ENCODE data around the gene ZCCHC24. TPM values are rescaled to one million over a fixed set of nuclear protein-coding genes. Genes with fewer than 3 reads are reported as not detected.
A peak's percentile ranks its signal among the peaks of the same experiment; 100 is the strongest.

Gene ZCCHC24
- total RNA-seq, 1 experiment from 2014 or later: 8.7 TPM

DNA sequence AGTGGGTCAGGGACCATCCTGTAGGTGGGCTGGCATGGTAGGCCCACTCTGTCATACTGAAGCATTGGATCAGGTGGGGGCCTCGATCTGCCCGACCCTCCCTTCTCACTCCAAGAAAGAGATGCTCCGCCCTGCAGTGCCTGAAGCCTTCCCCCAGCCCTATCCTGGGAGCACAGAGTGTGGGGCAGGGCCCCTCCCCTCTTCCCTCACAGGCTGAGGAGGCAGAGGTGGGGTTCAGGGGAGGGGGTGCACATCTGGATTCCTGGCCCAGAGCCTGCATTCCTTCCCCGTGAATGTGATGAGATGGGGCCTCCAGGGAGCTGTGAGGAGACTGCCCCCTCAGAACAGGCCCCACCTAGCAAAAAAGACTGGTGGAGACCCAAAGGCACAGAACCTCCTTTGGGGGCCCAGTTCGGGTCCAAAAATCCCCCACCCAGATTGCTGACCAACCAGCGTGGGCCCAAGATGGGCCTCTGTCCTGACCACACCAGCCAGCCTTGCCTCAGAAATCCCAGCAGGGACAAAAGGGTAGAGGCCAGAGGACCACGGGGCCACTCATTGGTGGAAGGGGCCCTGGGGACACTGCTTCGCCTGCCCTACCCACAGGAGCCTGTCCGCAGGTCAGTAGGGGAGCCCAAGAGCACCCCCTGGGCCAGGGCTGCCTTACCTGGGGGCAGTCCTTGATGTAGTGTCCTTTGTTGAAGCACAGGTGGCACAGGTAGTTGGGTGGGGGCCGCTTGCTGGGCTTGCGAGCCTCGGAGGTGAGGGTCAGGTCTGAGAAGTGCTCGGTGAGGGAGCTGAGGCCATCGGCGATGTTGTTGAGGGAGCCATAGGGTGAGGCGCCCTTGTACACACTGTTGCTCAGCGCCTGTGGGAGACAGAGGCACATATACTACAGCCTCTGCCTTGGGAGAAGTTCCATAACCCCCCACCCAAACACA, 13.3 kb downstream of the ZCCHC24 start:
- no peak for DNase-seq (ENCODE audit: low spot score)

DNA sequence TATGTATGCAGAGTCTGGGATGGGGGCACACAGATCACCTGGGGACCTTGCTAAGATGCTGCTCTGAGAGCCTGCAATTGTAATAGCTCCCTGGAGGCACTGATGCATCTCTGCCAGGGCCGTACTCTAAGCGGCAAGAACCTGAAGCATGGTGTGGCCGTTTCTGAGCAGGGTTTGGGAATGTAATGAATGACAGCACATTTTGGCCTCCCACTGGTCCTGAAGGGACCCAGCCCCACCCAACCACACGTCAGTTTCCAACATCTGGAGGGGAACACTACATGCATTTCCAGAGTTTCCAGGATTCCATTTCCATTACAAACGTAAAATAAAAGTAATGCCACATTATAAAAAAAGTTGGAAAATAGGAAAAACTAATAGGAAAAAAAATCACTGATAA, 14.0 kb downstream of the ZCCHC24 start:
- no peak for DNase-seq (ENCODE audit: low spot score)

DNA sequence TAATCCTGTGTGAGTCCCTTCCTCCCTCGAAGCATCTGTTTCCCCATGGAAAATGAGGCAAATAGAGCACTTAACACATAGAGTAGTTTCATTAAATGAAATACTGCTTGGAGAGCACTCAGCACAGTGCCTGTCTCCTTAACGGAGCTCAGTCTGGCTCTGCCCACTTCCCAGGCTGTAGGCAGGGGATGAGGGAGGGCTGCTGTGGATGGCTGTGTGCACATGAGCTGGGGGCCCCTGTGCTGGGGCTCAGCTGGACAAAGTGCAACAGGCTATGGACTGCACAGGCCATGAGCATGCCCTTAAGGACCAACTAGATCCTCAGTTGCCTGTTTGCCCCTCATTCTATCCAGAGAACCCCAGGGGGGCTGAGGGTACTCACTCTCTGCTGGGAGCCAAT, 14.5 kb downstream of the ZCCHC24 start:
- no peak for DNase-seq (ENCODE audit: low spot score)

DNA sequence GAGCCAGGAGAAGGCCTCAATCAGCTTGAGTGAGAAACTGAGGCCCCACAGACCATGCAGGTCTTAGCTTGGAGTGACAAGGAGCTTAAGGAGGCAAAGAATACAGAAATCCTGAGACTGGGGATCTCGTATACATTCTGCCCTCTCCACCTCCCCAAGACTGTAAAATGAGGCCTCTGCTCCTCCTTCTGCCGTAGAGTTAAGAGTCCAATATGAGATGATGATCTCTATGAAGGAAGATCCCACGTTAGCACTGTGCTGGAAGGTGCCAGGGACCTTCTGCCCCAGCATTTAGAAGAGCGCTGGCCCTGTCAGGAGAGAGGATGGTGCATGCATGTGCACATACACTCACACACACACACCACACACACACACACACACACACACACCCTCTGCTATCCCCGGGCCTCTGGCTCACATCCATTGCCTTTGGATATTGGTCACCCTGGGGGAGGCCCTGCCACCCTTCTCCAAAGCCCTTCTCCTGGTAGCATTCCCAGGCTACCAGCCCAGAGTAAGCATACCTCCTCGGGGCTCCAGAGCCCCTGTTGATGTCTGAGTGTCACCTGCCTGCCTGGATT, 15.0 kb downstream of the ZCCHC24 start:
- no peak for DNase-seq (ENCODE audit: low spot score)

DNA sequence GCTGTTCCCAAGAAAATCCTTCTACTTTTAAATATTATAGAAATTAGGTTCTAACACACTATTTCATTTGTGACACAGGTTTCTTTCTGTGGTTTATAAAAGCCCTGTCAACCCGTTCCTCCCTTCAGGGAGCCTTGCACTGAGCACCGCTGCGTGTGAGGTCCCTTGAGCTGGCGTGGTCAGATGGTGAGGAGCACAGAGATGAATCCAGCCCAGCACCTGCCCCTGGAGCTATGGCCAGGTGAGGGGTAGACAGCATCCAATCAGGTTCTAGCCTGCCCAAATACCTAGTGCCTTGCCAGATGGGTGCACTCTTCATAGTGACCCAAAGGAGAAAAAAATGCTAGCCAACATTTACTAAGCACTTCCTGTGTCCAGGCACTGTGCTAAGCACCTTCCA, 15.7 kb downstream of the ZCCHC24 start:
- no peak for DNase-seq (ENCODE audit: low spot score)

DNA sequence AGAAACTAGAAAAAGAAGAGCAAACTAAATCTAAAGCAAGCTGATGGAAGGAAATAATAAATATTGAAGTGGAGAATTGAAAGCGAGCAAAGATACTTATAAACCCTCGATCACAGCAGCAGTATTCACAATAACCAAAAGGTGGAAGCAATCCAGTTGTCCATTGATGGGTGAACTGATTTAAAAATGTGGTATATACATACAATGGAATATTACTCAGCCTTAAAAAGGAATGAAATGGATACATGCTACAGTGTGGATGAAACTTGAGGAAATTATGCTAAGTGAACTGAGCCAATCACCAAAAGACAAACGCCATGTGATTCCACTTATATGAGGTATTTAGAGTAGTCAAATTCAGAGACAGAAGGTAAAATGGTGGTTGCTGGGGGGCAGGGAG, 17.5 kb downstream of the ZCCHC24 start:
- no peak for DNase-seq (ENCODE audit: low spot score)

DNA sequence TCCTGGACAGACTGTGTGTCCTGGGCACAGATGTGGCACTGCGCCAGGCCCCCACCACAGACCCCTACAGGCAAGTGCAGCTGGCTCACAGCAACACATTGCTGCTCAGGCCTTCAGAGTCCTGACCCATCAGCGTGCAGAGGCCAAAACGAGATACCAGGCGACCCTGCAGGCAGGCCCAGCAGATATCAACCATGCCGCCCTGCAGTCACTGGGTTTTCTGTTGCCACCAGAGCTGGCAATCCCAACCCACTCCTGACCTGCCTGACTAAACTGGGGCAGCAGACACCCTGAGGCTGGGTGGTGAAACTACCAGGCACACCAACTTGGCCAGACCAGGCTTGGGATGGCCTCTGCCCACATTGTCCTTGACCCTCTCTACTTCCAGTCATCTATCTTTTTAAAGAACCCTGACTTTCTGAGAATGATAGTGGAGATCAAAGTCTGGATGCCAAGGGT, 20.3 kb downstream of the ZCCHC24 start:
- DNase-seq (ENCODE audit: low spot score): no peak

DNA sequence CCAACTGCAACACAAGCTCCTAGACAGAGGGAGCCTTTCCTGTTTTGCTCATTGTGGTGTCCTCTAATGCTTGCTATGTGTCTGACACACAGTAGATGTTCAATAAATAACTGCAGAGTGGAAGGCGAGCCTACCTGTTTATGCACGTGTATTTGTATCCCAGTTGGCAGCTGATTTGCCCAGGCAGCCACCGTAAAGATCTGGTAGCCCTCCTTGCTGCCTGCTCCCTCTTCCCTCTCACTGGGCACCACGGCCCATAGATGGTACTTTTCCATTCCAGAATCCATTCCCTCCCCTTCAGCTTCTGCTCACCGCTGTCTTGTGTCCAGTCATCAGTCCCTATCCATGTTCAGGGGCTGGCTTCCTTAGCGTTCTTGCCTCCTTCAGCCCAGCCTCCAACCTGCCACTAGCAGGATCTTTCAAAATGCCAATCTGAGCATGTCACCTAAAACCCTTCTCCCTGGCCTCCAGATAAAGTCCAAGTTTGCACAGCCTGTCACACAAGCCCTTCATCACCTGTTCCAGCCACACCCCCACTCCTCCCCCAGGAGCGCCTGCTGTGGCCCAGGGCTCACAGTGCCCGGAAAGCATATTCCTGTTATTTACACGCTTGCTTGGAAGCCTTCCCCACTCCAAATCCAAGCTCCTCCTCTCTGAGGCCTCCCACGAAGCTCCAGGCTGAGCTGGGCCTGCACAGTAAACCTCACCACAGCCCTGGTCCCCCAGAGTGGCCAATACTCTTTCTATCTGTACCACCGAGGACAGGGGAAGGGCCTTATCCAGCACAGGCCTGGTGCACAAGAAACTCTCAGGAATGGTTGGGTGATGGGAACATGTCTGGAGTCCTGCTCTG, 21.0 kb downstream of the ZCCHC24 start:
- peak; percentile 55 for DNase-seq (ENCODE audit: low spot score)

DNA sequence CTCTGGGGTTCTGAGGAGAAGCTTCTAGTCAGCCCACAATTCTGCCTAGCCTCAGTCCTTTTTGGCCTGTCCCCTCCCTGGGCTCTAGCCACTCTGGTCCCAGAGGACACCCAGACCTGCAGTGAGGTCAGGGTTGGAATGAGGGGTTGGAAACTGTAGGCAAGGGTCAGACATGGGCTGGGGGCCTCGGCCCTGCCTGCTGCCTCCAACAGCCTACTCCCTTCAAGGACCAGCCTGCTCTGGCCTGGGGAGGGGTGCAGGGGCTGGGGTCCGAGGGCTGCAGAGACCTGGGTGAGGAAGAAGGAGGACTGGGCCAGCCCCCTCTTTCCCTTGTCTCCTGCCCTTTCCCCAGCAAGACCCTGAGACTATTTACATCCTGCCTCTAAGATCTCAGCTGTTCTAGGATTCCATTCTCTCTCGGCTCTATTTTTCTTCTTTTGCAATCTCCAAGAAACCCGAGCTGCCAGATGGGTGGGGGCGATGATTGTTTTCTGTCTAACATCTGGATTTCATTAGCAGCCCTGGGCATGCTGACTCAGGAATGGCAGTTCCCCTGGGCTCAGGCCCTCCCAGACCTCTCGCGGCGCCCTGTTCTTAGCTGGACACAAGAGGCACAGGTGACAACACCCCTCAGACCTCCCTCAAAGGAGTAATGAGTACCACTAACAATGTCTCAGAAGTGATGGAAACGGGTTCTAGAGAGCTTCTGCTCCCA, 23.1 kb downstream of the ZCCHC24 start:
- DNase-seq (ENCODE audit: low spot score): peak; percentile 84

DNA sequence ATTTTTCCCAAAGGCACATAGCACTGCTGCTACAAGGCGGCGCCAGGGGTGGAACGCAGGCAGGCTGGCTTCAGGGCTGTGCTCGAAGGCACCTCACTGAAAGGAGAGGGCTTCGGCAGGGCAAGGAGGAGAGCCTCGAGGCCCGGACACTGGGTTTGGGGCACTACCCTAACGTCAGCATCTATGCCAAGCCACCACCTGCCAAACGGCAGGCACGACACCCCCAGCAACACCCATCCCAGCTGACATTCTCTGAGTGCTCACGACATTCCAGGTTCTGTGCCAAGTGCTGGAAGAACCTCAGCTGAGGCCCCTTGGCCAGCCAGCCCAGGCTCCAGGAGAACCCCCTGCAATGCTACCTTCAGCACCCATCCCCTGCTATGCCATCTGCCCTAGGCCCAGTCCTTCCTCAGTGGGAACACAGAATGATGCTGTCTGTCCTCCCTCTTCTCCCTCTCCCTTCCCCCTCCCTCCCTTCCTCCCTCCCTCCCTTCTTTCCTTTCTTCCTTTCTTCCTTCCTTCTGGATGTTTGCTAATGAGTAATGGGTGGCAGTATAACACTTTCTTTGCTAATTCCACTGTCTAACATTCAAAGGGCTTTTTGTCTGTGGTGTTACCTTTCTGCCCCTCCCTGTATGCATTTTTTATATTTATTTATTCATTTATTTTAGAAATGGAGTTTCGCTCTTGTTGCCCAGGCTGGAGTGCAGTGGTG, 24.3 kb downstream of the ZCCHC24 start:
- no peak for DNase-seq (ENCODE audit: low spot score)

DNA sequence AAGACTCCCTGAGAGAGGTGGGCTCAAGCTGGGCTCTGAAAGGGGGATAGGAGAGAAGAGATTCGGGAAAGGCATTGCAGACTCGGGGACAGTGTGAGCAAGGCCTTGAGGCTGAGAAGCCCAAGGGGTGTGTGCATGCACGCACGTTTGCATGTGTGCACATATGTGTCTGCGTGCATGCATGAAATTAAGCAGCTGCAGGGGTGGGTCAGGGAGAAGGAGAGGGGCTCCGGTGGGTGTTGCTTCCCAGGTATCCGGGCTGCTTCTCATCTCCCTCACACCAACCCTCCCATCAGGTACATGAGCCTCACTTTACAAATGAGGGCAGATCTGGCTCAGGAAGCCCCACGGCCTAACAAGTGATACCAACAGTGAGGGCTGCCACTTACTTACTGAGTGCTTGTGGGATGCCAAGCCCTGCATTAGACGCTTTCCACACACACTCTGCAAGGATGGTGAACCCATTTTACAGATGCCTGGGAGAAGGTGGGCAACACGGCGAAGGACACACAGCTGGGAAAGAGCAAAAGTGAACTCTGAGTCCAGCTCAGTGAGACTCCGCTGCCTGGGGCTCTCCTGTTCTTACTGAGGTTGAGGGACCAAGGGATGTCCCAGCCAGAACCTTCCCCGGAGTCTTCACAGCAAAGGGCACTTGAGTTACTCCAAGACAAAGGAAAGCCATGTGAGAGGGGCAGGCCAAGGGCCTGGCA, 26.4 kb downstream of the ZCCHC24 start:
- DNase-seq (ENCODE audit: low spot score): no peak

DNA sequence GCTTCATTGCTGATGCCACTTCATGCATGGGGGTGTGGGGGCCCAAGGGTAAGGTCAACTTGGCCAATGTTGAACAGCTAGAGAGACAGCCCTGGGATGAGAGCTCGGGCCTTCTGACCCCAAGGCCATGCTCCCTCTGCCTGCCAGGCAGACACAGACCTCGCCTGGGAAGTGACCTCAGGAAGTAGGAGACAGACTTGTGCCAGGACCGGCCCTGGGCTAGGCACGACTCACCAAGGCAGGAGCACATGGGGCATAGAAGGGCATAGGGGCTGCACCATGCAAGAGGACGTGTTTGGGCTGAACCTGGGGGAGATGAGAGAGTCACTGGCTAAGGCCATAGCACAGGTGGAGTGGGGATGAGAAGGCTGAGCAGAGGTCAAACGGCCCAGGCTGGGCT, 27.1 kb downstream of the ZCCHC24 start:
- DNase-seq (ENCODE audit: low spot score): no peak

DNA sequence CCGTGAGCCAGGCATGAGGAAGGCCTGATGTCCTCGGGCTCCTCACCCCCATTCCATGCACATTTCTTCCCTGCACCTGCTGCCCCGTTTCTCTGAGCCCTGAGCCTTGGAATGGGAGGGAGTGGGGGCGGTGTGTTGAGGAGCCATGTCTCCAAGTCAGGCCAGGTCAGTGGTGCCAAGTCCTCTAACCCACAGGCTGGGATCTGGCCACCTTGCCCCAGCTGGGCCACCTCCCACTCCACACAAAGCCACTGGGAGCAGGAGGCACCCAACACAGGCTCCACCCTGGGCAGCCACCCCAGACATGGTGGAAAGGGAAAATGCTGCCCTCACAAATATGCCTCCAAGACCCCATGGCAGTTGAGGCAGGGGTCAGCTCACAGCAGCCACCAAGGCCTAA, 27.7 kb downstream of the ZCCHC24 start:
- DNase-seq (ENCODE audit: low spot score): no peak

DNA sequence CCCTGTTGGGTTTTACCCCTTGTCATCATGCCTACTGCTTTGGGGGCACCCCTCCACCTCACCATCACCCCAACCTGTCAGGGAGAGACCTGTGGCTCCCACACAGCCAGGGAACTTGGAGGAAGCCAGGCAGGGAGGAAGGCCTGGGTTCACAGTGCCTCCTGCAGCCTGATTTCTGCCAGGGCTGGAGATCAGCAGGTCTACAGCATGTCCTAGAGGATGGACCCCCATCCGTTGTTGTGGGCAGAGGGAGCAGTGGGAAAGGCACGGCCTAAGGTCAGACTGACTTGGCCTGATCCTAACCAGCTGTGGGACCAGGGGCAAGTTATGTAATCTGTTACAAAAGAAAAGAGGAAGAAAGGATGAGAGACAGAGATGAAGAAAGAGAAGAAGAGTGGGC, 28.2 kb downstream of the ZCCHC24 start:
- no peak for DNase-seq (ENCODE audit: low spot score)

DNA sequence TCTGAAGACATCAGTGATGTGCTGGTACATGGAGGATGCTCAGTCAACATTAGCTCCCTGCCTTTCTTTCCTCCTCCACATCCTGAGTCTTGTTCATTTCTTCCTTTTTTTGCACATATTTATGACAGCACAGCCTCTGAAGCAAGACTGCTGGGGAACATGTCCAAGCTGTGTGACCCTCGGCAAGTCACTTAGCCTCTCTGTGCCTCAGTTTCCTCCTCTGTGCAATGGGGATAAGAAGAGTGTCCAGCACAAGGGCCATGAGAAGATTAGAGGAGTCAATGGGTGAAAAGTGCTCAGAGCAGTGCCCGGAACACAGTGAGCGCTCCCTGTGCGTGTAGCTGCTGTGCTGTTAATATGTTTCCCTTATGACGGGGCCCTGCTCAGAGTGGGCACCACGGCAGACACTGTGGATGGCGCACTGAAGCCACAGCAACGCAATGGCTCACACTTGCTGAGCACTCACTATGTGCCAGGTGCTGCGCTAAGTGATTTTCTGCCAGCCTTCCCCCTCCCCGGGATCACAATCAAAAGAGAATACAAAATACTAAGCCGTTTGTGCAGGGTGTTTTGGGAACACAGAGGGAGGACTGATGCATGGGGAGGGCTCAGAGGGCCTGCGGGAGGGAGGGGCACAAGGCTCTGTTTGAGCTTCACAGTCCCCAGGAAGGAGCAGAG, 28.7 kb downstream of the ZCCHC24 start:
- DNase-seq (ENCODE audit: low spot score): no peak

DNA sequence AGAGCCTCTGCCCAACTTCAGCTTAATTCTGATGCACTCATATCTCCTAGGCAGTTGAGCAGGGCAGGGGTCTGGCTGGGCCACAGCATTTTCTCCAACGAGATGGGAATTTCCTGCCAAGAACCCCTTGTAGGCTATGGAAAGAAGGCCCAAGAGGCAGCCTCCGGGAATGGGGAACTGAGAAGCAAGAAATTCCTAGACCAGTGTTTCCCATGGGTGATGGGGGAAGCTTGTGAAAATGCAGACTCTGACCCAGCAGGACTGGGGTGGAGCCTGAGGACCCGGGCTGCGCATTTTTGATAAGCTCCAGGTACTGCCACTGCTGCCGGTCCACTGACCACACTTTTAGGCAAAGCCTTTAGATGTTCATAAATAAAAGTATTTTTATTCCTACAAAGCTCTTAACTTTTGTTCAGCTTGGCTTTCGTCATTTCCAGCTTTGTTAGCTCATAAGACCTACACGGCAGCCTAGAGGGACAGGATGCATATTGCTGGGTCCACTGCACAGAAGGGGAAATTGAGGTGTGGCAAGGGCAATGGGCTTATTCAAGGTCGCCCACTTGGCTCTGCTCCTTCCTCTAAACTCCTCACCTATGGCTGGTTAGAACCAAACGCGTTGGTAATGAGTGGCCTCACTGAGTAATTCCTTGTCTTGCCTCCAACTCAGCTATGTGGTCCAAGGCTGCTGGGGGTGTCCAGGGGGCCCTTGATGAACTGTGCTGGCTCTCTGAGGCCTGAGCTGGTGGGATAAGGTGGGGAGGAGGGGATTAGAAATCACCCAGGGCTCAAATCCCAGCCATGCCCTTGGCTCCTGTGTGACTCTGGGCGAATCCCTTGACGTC, 29.5 kb downstream of the ZCCHC24 start:
- no peak for DNase-seq (ENCODE audit: low spot score)

DNA sequence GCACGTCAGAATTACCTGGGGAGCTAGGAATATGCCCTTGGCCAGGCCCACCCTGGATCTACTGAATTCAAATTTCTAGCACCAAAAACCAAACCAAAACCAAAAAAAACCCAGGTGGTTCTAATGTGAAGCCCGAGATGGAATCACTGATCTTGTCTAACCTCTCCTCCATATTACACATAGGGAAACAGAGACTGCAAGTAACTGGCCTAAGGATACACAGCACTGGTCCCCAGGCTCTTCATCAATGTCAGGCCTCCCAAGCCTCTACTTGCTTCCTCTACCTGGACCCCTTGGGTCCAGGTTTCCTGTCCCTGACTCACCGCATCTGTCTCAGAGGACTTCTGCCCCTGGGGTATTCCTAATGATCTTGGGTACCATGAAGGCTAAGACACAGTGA, 30.7 kb downstream of the ZCCHC24 start:
- no peak for DNase-seq (ENCODE audit: low spot score)

DNA sequence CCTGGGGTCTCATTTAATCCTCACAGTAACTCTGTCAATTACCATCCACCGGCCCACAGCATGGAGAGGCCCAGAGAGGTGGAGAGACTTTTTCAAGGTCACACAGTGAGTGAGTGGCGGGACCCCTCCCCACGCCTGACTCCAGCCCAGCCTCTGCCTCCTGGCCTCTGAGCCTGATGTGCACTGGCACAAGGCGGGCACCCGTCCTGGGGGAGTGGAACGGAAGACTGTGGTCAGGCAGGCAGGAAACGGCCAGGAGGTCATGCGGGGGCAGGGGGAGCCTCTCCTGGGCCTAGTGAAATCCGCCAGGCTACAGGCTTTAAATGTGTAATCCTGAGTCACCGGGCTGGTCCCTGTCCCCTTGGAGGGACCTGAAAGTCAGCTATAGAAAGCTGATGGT, 32.2 kb downstream of the ZCCHC24 start:
- DNase-seq (ENCODE audit: low spot score): peak; percentile 44

DNA sequence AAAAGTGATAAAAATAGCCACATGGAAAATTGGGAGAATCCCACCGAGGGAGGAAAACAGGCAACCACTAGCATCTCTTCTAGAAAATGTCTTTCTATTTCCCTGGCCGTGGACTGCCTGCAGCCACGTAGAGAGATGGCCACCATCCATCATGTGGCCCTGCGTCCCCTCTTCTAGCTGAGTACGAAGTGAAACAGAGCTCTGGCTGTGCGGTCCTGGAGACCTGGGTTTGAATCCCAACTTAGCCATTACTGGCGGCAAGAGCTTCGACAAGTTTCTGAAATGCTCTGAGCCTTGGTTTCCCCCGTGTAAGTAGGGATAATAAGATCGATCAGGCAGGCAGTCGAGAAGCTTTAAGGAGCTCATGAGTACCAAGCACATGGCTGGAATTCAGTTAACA, 32.9 kb downstream of the ZCCHC24 start:
- no peak for DNase-seq (ENCODE audit: low spot score)
